GM23338 (cell line): Measurements from ENCODE around the gene HNMT. TPM values are rescaled to one million over a fixed set of nuclear protein-coding genes. Genes with fewer than 3 reads are reported as not detected.

Source experiments
- ATAC-seq: fragments of 200-7000 bp; cut with Tn5 transposase; 3 replicates; pipeline ENCODE4 v1.9.1; 2020
- DNase-seq: peaks from one replicate; pipeline ENCODE4 v3.0.0-alpha.2; 2015; ENCODE audit warnings: low spot score
- H2AFZ ChIP-seq: fragments of 200-600 bp; sonication (generic); 2 replicates; pipeline ENCODE4 v1.8.0; 2016; ENCODE audit warnings: antibody characterized with exemption, mild to moderate bottlenecking, moderate library complexity
- H3F3A ChIP-seq: fragments of 200-600 bp; sonication (generic); replicated peaks from 2 replicates; pipeline ENCODE4 v1.8.0; 2017; ENCODE audit warnings: antibody characterized with exemption, mixed run types, low read depth
- H3K27ac ChIP-seq: fragments of 200-600 bp; sonication (generic); 2 replicates; pipeline ENCODE4 v1.6.1; 2016; ENCODE audit warnings: low read depth
- H3K27me3 ChIP-seq: fragments of 200-600 bp; sonication (generic); 2 replicates; pipeline ENCODE4 v1.8.0; 2016; ENCODE audit warnings: mild to moderate bottlenecking, mixed run types, moderate library complexity; ENCODE audit not compliant: insufficient read depth
- H3K36me3 ChIP-seq: fragments of 200-600 bp; sonication (generic); 2 replicates; pipeline ENCODE4 v1.8.0; 2016; ENCODE audit warnings: mild to moderate bottlenecking; ENCODE audit not compliant: insufficient read depth
- H3K4me1 ChIP-seq: fragments of 200-600 bp; sonication (generic); 2 replicates; pipeline ENCODE4 v1.8.0; 2016; ENCODE audit warnings: mild to moderate bottlenecking, moderate library complexity; ENCODE audit not compliant: insufficient read depth
- H3K4me2 ChIP-seq: fragments of 200-600 bp; sonication (generic); 2 replicates; pipeline ENCODE4 v1.7.1; 2017; ENCODE audit warnings: mixed run types
- H3K4me3 ChIP-seq: fragments of 200-600 bp; sonication (generic); 2 replicates; pipeline ENCODE4 v1.6.1; 2016; ENCODE audit warnings: mixed run types
- H3K79me2 ChIP-seq: fragments of 200-600 bp; sonication (generic); replicated peaks from 2 replicates; pipeline ENCODE4 v1.8.0; 2017; ENCODE audit warnings: mild to moderate bottlenecking; ENCODE audit not compliant: insufficient read depth
- H3K9me2 ChIP-seq: fragments of 200-600 bp; sonication (generic); 2 replicates; pipeline ENCODE4 v1.8.0; 2017; ENCODE audit not compliant: insufficient read depth
- H4K20me1 ChIP-seq: fragments of 200-600 bp; sonication (generic); replicated peaks from 2 replicates; pipeline ENCODE4 v1.8.0; 2017; ENCODE audit warnings: mild to moderate bottlenecking; ENCODE audit not compliant: insufficient read depth
- H3K27ac Mint-ChIP-seq: 2 replicates; pipeline ENCODE4 v1.8.0; 2020; ENCODE audit warnings: inconsistent platforms, mild to moderate bottlenecking, moderate library complexity, mixed read lengths
- H3K27me3 Mint-ChIP-seq: 3 replicates; pipeline ENCODE4 v1.8.0; 2022; ENCODE audit warnings: low read depth, mild to moderate bottlenecking, moderate library complexity, mixed read lengths, inconsistent platforms; ENCODE audit not compliant: insufficient read depth, poor library complexity
- H3K36me3 Mint-ChIP-seq: 3 replicates; pipeline ENCODE4 v1.8.0; 2021; ENCODE audit warnings: low read depth, mild to moderate bottlenecking, inconsistent platforms, moderate library complexity, mixed read lengths
- H3K4me1 Mint-ChIP-seq: 3 replicates; pipeline ENCODE4 v1.8.0; 2020; ENCODE audit warnings: mild to moderate bottlenecking, inconsistent platforms, mixed read lengths
- H3K4me3 Mint-ChIP-seq: 3 replicates; pipeline ENCODE4 v1.8.0; 2021; ENCODE audit warnings: moderate library complexity, mild to moderate bottlenecking, inconsistent platforms, mixed read lengths
- H3K9me3 Mint-ChIP-seq: 3 replicates; pipeline ENCODE4 v1.8.0; 2020; ENCODE audit warnings: moderate library complexity, mild to moderate bottlenecking, inconsistent platforms, mixed read lengths
- JUNB ChIP-seq: IDR thresholded peaks from one replicate; pipeline ENCODE4 v1.6.1; 2016; ENCODE audit warnings: antibody characterized with exemption; ENCODE audit not compliant: unreplicated experiment
- STAT1 ChIP-seq: IDR thresholded peaks from one replicate; pipeline ENCODE4 v1.6.1; 2016; ENCODE audit warnings: antibody characterized with exemption; ENCODE audit not compliant: unreplicated experiment
- ZNF331 ChIP-seq: fragments of 250-450 bp; sonication (Bioruptor Pico); IDR thresholded peaks from 2 replicates; pipeline ENCODE4 v1.5.0; 2020; ENCODE audit warnings: low read depth, mild to moderate bottlenecking, moderate library complexity
- polyA plus RNA-seq: library from polyadenylated mRNA; unstranded; fragments of >200 nt; fragmentation: Nextera tagmentation; extraction: Ambion mirVana; gene quantifications from 2 replicates; pipeline ENCODE4 v1.2.1, GENCODE V29; 2016
- total RNA-seq: library from RNA; depleted of rRNA; stranded (reverse); fragments of >200 nt; shearing (Covaris generic); gene quantifications from 2 replicates; pipeline ENCODE4 v1.2.3, GENCODE V29; 2014
- TF ChIP-seq, protein P1 (sequence below): IDR thresholded peaks from 2 replicates; pipeline ENCODE4 v1.6.1; 2016; ENCODE audit warnings: antibody characterized with exemption
- TF ChIP-seq, protein P2 (sequence below): IDR thresholded peaks from one replicate; pipeline ENCODE4 v1.6.1; 2018; ENCODE audit warnings: antibody characterized with exemption; ENCODE audit not compliant: unreplicated experiment

HNMT gene
- total and polyA plus RNA-seq, 2 experiments from 2014 or later = 3.3 to 3.4 TPM

DNA sequence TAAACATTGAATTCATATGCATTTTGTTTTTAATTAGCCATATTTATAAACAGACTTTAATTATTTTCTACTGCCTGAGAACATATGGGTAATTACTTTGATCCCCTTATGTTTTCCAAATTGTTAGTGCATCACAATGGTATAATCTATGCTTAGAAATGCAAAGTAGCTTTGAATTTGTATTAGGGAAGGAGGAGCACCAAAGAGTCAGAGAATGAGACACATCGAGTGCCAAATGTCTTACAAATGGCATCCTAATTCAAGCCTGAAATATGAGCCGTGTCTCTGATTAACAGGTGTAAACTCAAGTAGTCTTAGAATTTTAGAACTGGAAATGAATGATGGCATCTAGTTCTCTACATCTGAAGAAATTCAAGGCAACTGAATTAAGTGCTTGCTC is 8.7 kb upstream of the HNMT start:
- H3K4me2 ChIP-seq = no peak overlapping the region
- Mint-ChIP-seq H3K27me3 (no peaks in the 10 kb centered on the region), H3K4me3 (no peak overlapping the region), H3K27ac (no peak overlapping the region), H3K36me3 (no peaks in the 10 kb centered on the region), H3K9me3 (no peaks in the 10 kb centered on the region), H3K4me1 (peaks cover 4% of the 10 kb centered on the region; the same call in 2 of the 3 replicates)
- H3K79me2 ChIP-seq = no peaks in the 10 kb centered on the region
- ATAC-seq = no peak
- no peaks in the 10 kb centered on the region; the same call in 1 of the 2 replicates for H3K4me1 ChIP-seq
- no peaks in the 10 kb centered on the region for H3K36me3 ChIP-seq
- no peaks in the 10 kb centered on the region for H3K9me2 ChIP-seq
- no peaks in the 10 kb centered on the region for H4K20me1 ChIP-seq
- no peaks in the 10 kb centered on the region for H3F3A ChIP-seq
- no peak overlapping the region for H3K27ac ChIP-seq
- TF ChIP-seq JUNB = no peak
- TF ChIP-seq, protein P1, sequence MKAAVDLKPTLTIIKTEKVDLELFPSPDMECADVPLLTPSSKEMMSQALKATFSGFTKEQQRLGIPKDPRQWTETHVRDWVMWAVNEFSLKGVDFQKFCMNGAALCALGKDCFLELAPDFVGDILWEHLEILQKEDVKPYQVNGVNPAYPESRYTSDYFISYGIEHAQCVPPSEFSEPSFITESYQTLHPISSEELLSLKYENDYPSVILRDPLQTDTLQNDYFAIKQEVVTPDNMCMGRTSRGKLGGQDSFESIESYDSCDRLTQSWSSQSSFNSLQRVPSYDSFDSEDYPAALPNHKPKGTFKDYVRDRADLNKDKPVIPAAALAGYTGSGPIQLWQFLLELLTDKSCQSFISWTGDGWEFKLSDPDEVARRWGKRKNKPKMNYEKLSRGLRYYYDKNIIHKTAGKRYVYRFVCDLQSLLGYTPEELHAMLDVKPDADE = no peak
- no peak for DNase-seq
- H2AFZ ChIP-seq = no peak overlapping the region
- H3K4me3 ChIP-seq = no peak overlapping the region
- no peaks in the 10 kb centered on the region for H3K27me3 ChIP-seq

DNA sequence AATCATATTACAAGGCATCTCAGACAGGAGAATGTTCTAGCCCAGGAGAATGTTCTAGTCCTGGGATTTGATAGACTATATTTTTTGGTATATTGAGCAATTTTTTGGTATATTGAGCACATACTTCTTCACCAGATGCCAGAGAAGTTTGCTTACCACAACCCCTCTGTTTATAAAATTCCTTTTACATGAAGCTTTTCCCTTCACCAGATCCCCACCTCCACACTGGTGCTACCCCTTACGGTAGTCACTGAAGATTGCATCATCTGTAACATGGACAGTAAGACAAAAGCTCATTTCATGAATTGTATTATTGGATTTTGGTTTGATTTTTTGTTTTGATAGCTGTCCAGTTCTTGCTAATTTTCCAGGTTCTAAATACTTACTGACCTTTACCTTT is 7.2 kb upstream of the HNMT start:
- H3K36me3 ChIP-seq = no peaks in the 10 kb centered on the region
- no peaks in the 10 kb centered on the region for H3F3A ChIP-seq
- peaks cover 4% of the 10 kb centered on the region; the same call in 2 of the 3 replicates for H3K4me1 Mint-ChIP-seq
- DNase-seq (no peak), ATAC-seq (no peak)
- H3K9me2 ChIP-seq = no peaks in the 10 kb centered on the region
- no peaks in the 10 kb centered on the region; the same call in 2 of the 3 replicates for H3K9me3 Mint-ChIP-seq
- no peak overlapping the region for H3K4me2 ChIP-seq
- H3K4me3 ChIP-seq = no peak overlapping the region
- H3K27me3 Mint-ChIP-seq = no peaks in the 10 kb centered on the region
- H3K4me1 ChIP-seq = no peaks in the 10 kb centered on the region; the same call in 1 of the 2 replicates
- no peaks in the 10 kb centered on the region for H4K20me1 ChIP-seq
- no peaks in the 10 kb centered on the region for H3K27me3 ChIP-seq
- no peak overlapping the region for H3K27ac ChIP-seq
- H3K36me3 Mint-ChIP-seq = no peaks in the 10 kb centered on the region
- no peak overlapping the region for H3K27ac Mint-ChIP-seq
- no peaks in the 10 kb centered on the region for H3K79me2 ChIP-seq
- no peak overlapping the region for H3K4me3 Mint-ChIP-seq
- TF ChIP-seq ZNF331 = no peak
- TF ChIP-seq STAT1 = no peak
- TF ChIP-seq, protein P1 = no peak
- H2AFZ ChIP-seq = no peak overlapping the region

DNA sequence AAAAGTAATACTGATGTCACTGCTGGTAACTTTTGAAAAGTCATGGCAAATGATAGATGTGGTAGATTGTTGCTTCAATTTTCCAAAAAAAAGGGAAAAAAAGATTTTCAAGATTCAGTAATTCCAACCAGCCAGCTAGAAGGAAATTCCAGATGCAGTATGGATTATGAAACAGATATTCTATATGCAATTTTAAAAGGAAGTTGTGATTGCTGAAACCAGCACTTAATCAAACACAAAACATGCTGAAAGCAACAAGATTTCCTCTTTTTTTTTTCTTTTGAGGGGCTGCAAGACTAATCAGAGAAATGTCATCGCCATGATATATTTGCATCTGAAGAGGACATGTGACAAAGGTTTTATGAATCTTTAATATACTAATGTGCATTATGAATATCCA is 5.1 kb upstream of the HNMT start:
- ATAC-seq (no peak), DNase-seq (no peak)
- H2AFZ ChIP-seq = no peak overlapping the region
- Mint-ChIP-seq H3K4me1 (peaks cover 12% of the 10 kb centered on the region), H3K4me3 (no peak overlapping the region), H3K27me3 (no peaks in the 10 kb centered on the region), H3K27ac (no peak overlapping the region), H3K9me3 (no peaks in the 10 kb centered on the region; the same call in 2 of the 3 replicates), H3K36me3 (no peaks in the 10 kb centered on the region)
- no peaks in the 10 kb centered on the region for H3K36me3 ChIP-seq
- H3K79me2 ChIP-seq = no peaks in the 10 kb centered on the region
- H3K4me3 ChIP-seq = no peak overlapping the region
- H3K4me1 ChIP-seq = peaks cover 9% of the 10 kb centered on the region
- no peak overlapping the region for H3K27ac ChIP-seq
- no peak overlapping the region for H3K4me2 ChIP-seq
- no peaks in the 10 kb centered on the region for H3K9me2 ChIP-seq
- no peaks in the 10 kb centered on the region for H4K20me1 ChIP-seq
- no peaks in the 10 kb centered on the region for H3F3A ChIP-seq
- no peak for TF ChIP-seq STAT1
- TF ChIP-seq, protein P2, sequence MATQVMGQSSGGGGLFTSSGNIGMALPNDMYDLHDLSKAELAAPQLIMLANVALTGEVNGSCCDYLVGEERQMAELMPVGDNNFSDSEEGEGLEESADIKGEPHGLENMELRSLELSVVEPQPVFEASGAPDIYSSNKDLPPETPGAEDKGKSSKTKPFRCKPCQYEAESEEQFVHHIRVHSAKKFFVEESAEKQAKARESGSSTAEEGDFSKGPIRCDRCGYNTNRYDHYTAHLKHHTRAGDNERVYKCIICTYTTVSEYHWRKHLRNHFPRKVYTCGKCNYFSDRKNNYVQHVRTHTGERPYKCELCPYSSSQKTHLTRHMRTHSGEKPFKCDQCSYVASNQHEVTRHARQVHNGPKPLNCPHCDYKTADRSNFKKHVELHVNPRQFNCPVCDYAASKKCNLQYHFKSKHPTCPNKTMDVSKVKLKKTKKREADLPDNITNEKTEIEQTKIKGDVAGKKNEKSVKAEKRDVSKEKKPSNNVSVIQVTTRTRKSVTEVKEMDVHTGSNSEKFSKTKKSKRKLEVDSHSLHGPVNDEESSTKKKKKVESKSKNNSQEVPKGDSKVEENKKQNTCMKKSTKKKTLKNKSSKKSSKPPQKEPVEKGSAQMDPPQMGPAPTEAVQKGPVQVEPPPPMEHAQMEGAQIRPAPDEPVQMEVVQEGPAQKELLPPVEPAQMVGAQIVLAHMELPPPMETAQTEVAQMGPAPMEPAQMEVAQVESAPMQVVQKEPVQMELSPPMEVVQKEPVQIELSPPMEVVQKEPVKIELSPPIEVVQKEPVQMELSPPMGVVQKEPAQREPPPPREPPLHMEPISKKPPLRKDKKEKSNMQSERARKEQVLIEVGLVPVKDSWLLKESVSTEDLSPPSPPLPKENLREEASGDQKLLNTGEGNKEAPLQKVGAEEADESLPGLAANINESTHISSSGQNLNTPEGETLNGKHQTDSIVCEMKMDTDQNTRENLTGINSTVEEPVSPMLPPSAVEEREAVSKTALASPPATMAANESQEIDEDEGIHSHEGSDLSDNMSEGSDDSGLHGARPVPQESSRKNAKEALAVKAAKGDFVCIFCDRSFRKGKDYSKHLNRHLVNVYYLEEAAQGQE = no peak
- H3K27me3 ChIP-seq = no peaks in the 10 kb centered on the region
